Lower lobe of right lung (tissue), 2 donors: ENCODE data around the gene EPHA7. TPM values are rescaled to one million over a fixed set of nuclear protein-coding genes. Genes with fewer than 3 reads are reported as not detected.

Experiments used
- ATAC-seq, 2 donors: fragments of 200-7000 bp; cut with Tn5 transposase; one replicate each; pipeline ENCODE4 v1.9.1; 2020 to 2022; ENCODE audit warnings: mild to moderate bottlenecking in 2 of 2, moderate library complexity in 2 of 2
- DNase-seq: peaks from one replicate; pipeline ENCODE4 v3.0.0-alpha.2; 2020
- H3K27ac ChIP-seq: fragments of 200-600 bp; one replicate; pipeline ENCODE4 v1.8.0; 2022
- H3K27me3 ChIP-seq: fragments of 200-600 bp; one replicate; pipeline ENCODE4 v1.8.0; 2022; ENCODE audit warnings: low read depth
- H3K36me3 ChIP-seq: fragments of 200-600 bp; one replicate; pipeline ENCODE4 v1.8.0; 2022; ENCODE audit warnings: mild to moderate bottlenecking
- H3K4me1 ChIP-seq: fragments of 200-600 bp; one replicate; pipeline ENCODE4 v1.8.0; 2022
- H3K4me3 ChIP-seq: fragments of 200-600 bp; one replicate; pipeline ENCODE4 v1.8.0; 2022; ENCODE audit warnings: mild to moderate bottlenecking
- H3K9me3 ChIP-seq: fragments of 200-600 bp; one replicate; pipeline ENCODE4 v1.8.0; 2022
- CTCF ChIP-seq: fragments of 200-600 bp; IDR thresholded peaks from one replicate; pipeline ENCODE4 v1.8.0; 2022; ENCODE audit warnings: antibody characterized with exemption, mild to moderate bottlenecking
- intact Hi-C: fragments of 100-400 bp; cut with DNase I; formaldehyde crosslinking; loops from one replicate; pipeline ENCODE4 v1.11.0; 2022
- total RNA-seq: library from RNA; stranded (reverse); fragmentation: NEBNext Ultra II Directional; extraction: Animal tissue kit (Norgen Biotek cat#: 25700); gene quantifications from one replicate; pipeline ENCODE4 v1.2.1, GENCODE V29; 2021
- donor health status: DM: no; HTN: yes; CAD: no; lungs with severe emphysema.

Gene EPHA7
- total RNA-seq, 1 donor from 2014 or later, result 0.86 TPM

- no peak for TF ChIP-seq CTCF
- Histone ChIP-seq H3K27me3 (no peaks in the 10 kb centered on the region), H3K27ac (no peak overlapping the region), H3K4me3 (no peak overlapping the region), H3K4me1 (no peaks in the 10 kb centered on the region), H3K36me3 (no peaks in the 10 kb centered on the region), H3K9me3 (no peaks in the 10 kb centered on the region)
- ATAC-seq, result no peak
- intact Hi-C loops, result no loop called here
- no peak for DNase-seq
Observed at GRCh38 chr6:93272896-93273295, 146.5 kb downstream of the EPHA7 start.

- intact Hi-C loops, result no loop called here
- Histone ChIP-seq H3K36me3 (no peaks in the 10 kb centered on the region), H3K4me1 (no peaks in the 10 kb centered on the region), H3K27ac (no peak overlapping the region), H3K9me3 (no peaks in the 10 kb centered on the region), H3K4me3 (no peak overlapping the region), H3K27me3 (no peaks in the 10 kb centered on the region)
- TF ChIP-seq CTCF, result no peak
- DNase-seq, result no peak
- ATAC-seq, result no peak
Observed at GRCh38 chr6:93272211-93272610, 147.1 kb downstream of the EPHA7 start.

GRCh38 chr6:93266116-93266817, 153.1 kb downstream of the EPHA7 start:
- H3K4me1 ChIP-seq, result no peaks in the 10 kb centered on the region
- no peaks in the 10 kb centered on the region for H3K9me3 ChIP-seq
- intact Hi-C loops, result no loop called here
- no peak overlapping the region for H3K4me3 ChIP-seq
- DNase-seq (no peak), ATAC-seq (no peak)
- H3K36me3 ChIP-seq, result no peaks in the 10 kb centered on the region
- no peak overlapping the region for H3K27ac ChIP-seq
- TF ChIP-seq CTCF, result no peak
- no peaks in the 10 kb centered on the region for H3K27me3 ChIP-seq

GRCh38 chr6:93260881-93261280, 158.5 kb downstream of the EPHA7 start:
- Histone ChIP-seq H3K4me1 (no peaks in the 10 kb centered on the region), H3K9me3 (no peaks in the 10 kb centered on the region), H3K27ac (no peak overlapping the region), H3K4me3 (no peak overlapping the region), H3K36me3 (no peaks in the 10 kb centered on the region), H3K27me3 (no peaks in the 10 kb centered on the region)
- ATAC-seq, result no peak
- no peak for DNase-seq
- intact Hi-C loops, result no loop called here
- TF ChIP-seq CTCF, result no peak

- Histone ChIP-seq H3K4me3 (no peak overlapping the region), H3K9me3 (no peaks in the 10 kb centered on the region), H3K27ac (no peak overlapping the region), H3K36me3 (no peaks in the 10 kb centered on the region), H3K4me1 (no peaks in the 10 kb centered on the region), H3K27me3 (no peaks in the 10 kb centered on the region)
- ATAC-seq (no peak), DNase-seq (no peak)
- TF ChIP-seq CTCF, result no peak
- intact Hi-C loops, result no loop called here
Observed at GRCh38 chr6:93259332-93259731, 160.0 kb downstream of the EPHA7 start.
